ENCODE measurements around the gene METTL16. TPM values are rescaled to one million over a fixed set of nuclear protein-coding genes. Genes with fewer than 3 reads are reported as not detected.

Gene METTL16, protein sequence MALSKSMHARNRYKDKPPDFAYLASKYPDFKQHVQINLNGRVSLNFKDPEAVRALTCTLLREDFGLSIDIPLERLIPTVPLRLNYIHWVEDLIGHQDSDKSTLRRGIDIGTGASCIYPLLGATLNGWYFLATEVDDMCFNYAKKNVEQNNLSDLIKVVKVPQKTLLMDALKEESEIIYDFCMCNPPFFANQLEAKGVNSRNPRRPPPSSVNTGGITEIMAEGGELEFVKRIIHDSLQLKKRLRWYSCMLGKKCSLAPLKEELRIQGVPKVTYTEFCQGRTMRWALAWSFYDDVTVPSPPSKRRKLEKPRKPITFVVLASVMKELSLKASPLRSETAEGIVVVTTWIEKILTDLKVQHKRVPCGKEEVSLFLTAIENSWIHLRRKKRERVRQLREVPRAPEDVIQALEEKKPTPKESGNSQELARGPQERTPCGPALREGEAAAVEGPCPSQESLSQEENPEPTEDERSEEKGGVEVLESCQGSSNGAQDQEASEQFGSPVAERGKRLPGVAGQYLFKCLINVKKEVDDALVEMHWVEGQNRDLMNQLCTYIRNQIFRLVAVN
- total RNA-seq: 25.3 and 29.8 TPM in 2 replicates

DNA sequence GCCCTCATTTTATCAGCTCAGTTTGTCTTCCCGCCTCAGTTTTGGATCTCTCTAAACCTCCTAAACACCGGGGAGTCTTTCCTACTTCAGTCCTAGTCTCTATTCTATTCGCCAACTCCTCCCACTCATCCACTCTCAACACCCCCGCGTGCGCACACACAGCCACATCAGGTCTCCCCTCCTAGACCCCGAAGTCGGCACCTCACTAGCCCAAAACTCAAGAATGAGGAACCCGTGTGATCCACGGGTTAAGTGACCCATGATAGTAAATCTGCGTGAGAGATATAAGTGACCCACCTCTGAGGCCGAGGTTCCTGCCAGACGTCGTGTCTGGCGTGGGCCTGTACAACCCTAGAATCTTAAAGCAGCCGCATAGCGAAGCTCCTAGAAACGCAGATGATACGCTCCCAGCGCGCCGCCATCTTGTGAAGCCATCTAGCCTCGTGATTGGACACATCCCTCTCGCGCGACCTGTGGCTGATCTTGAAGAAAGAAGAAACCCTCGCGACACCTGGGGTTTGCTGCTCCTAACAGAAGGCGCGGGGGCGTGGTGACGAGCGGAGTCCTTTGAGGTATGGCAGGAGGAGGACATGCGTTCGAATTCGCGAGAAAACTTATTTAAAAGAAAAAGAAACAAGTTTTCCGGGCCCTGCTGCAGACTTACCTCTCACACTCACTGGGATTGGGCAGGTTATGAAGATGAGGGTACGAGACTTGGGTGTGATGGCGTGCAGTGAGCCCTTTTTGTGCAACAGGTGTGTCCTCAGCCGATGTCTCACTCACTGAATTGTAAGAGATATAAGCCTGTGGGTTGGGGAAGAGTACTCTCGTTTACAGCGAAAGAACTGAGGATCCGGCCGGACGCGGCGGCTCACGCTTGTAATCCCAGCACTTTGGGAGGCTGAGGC, at the start of gene METTL16:
METTL16 (minus strand) TSS at position 427 of the 908 bp plus-strand sequence. CDS start 9,557 bp downstream, outside the sequence.

DNA sequence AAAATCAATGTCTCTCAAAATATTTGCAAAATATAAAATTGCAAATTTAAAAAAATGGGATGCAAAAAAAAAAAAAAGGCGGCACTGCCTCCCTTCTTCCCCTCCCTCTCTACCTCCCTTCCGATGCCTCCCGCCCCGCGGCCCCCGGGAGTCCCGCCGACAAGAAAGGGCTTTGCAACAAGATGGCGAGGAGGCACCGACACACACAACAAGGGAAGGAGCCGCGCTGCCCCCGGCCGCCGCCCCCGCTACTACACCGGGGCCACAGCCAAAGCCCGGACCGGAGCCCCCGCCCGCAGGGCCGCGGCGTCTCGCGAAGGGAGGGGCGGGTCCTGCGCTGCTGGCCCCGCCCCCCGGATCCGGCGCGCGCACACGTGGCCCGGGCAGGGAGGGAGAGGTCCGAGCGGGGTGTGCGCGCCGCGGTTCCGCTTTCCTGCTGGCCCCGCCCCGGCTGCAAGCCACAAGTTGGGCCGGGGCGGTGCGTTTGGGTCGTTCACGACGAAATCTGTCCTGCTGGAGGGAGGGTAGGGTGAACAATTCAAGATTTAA, 110.7 kb downstream of the METTL16 start, which contains the start of gene MNT:
MNT (minus strand) TSS at position 184 of the 549 bp plus-strand sequence. CDS start 348 bp downstream, outside the sequence.

Other genes with a start within 250 kb of the METTL16 start
- 49.2 and 73.6 TPM in 2 replicates for gene SMG6, start 208.1 kb downstream of the METTL16 start, total RNA-seq
- 23.2 and 37.7 TPM in 2 replicates for gene SRR, start 207.9 kb downstream of the METTL16 start, total RNA-seq
- 37.4 and 47.7 TPM in 2 replicates for gene TSR1, start 175.4 kb downstream of the METTL16 start, total RNA-seq
- gene SGSM2, start 174.4 kb downstream of the METTL16 start, total RNA-seq: 25.0 and 26.5 TPM in 2 replicates
- gene MNT, start 110.8 kb downstream of the METTL16 start, total RNA-seq: 4.0 and 5.5 TPM in 2 replicates
- 52.9 and 54.6 TPM in 2 replicates for gene PAFAH1B1, start 81.8 kb upstream of the METTL16 start, total RNA-seq
- 63.2 and 81.1 TPM in 2 replicates for gene CLUH, start 199.9 kb upstream of the METTL16 start, total RNA-seq
- gene CCDC92B, start 237.8 kb upstream of the METTL16 start, total RNA-seq: 0.05 TPM in 1 of 2 replicates, not detected in the other

All from mammary microvascular endothelial cell (primary cell).